B cell (primary cell): ENCODE data around the gene MAGEA12. TPM values are rescaled to one million over a fixed set of nuclear protein-coding genes. Genes with fewer than 3 reads are reported as not detected.
"Not testable (repeated sequence)": the region's sequence is repeated elsewhere in the genome, so short reads cannot be mapped to it uniquely, and the experiment has no call there.

Source experiments
- ATAC-seq: fragments of 200-7000 bp; cut with Tn5 transposase; one replicate; pipeline ENCODE4 v1.10.0; 2021; ENCODE audit warnings: low read depth, mild to moderate bottlenecking, moderate number of reproducible peaks, moderate library complexity
- CTCF ChIA-PET: fragments of 350-600 bp; sonication (Branson Sonifier 250); formaldehyde crosslinking; loops from one replicate; lab custom pipeline; 2021; ENCODE audit warnings: antibody characterized with exemption, inconsistent platforms; lab: Charles Lee
- POLR2A ChIA-PET: fragments of 350-600 bp; sonication (Branson Sonifier 250); formaldehyde crosslinking; loops from one replicate; lab custom pipeline; 2021; ENCODE audit warnings: antibody characterized with exemption; lab: Charles Lee
- DNase-seq: peaks from one replicate; pipeline ENCODE4 v3.0.0; 2013
- H2AFZ ChIP-seq: 2 replicates; pipeline ENCODE4 v1.6.1; 2012; ENCODE audit warnings: mild to moderate bottlenecking, low read depth, low read length; ENCODE audit not compliant: insufficient read depth, poor library complexity, severe bottlenecking
- H3K27ac ChIP-seq, 2 donors: 1 replicate in 1 of 2; 2 replicates in 1 of 2; pipeline ENCODE4 v1.5.1; 2012 to 2013; ENCODE audit warnings: low read length in 2 of 2, mild to moderate bottlenecking in 2 of 2, moderate library complexity in 1 of 2
- H3K27me3 ChIP-seq, 4 experiments: fragments of 200-600 bp in 1 of 4; sonication (generic) in 1 of 4; replicated peaks in 1 of 4; 1 replicate in 2 of 4; 2 replicates in 2 of 4; pipeline versions ENCODE4 v1.6.1 to v1.7.0; 2013 to 2016; ENCODE audit warnings: low read length in 3 of 4, mild to moderate bottlenecking in 2 of 4, mixed read lengths in 1 of 4, moderate library complexity in 1 of 4; ENCODE audit not compliant: insufficient read depth in 4 of 4, control insufficient read depth in 3 of 4; ENCODE audit errors: control extremely low read depth in 1 of 4
- H3K36me3 ChIP-seq, 2 experiments: replicated peaks in 1 of 2; 1 replicate in 1 of 2; 2 replicates in 1 of 2; pipeline versions ENCODE4 v1.6.1 to v1.7.1; 2013; ENCODE audit warnings: low read length in 1 of 2; ENCODE audit not compliant: insufficient read depth in 2 of 2, control insufficient read depth in 1 of 2; ENCODE audit errors: control extremely low read depth in 1 of 2, extremely low read depth in 1 of 2
- H3K4me1 ChIP-seq, 2 donors: fragments of 200-600 bp in 1 of 2; sonication (generic) in 1 of 2; 1 replicate in 1 of 2; 2 replicates in 1 of 2; pipeline versions ENCODE4 v1.5.1 to v1.6.1; 2013 to 2017; ENCODE audit warnings: low read length in 2 of 2; ENCODE audit not compliant: control insufficient read depth in 2 of 2, insufficient read depth in 2 of 2
- H3K4me2 ChIP-seq: replicated peaks from 2 replicates; pipeline ENCODE3; 2012; ENCODE audit warnings: mild to moderate bottlenecking, low read depth, low read length; ENCODE audit not compliant: poor library complexity, severe bottlenecking
- H3K4me3 ChIP-seq, 5 experiments: fragments of 200-600 bp in 1 of 5; sonication (generic) in 1 of 5; 1 replicate in 3 of 5; 2 replicates in 2 of 5; pipeline versions ENCODE4 v1.5.1 to v1.7.0; 2011 to 2016; ENCODE audit warnings: low read length in 4 of 5, mild to moderate bottlenecking in 4 of 5, low read depth in 2 of 5, control low read depth in 1 of 5, moderate library complexity in 1 of 5; ENCODE audit not compliant: insufficient read depth in 1 of 5; ENCODE audit errors: control extremely low read depth in 1 of 5, extremely low read depth in 1 of 5
- H3K79me2 ChIP-seq: fragments of 200-600 bp; sonication (generic); one replicate; pipeline ENCODE4 v1.6.0; 2016; ENCODE audit warnings: low read length; ENCODE audit not compliant: control insufficient read depth, insufficient read depth
- H3K9ac ChIP-seq: fragments of 200-600 bp; sonication (generic); 2 replicates; pipeline ENCODE4 v1.6.1; 2017; ENCODE audit warnings: mild to moderate bottlenecking, low read length, moderate library complexity
- H3K9me3 ChIP-seq, 3 donors: one replicate each; pipeline versions ENCODE4 v1.6.1 to v1.7.1; 2013; ENCODE audit warnings: low read length in 2 of 3; ENCODE audit not compliant: control insufficient read depth in 2 of 3, insufficient read depth in 1 of 3; ENCODE audit errors: control extremely low read depth in 1 of 3
- H4K20me1 ChIP-seq: 2 replicates; pipeline ENCODE4 v1.6.0; 2012; ENCODE audit warnings: mild to moderate bottlenecking, low read length; ENCODE audit not compliant: insufficient read depth, control insufficient read depth, poor library complexity, severe bottlenecking
- H3K27ac Mint-ChIP-seq: one replicate; pipeline ENCODE4 v1.8.0; 2021; ENCODE audit warnings: mixed read lengths
- H3K27me3 Mint-ChIP-seq: one replicate; pipeline ENCODE4 v1.8.0; 2021; ENCODE audit warnings: mixed read lengths
- H3K4me1 Mint-ChIP-seq: one replicate; pipeline ENCODE4 v1.8.0; 2021; ENCODE audit warnings: mixed read lengths
- H3K4me3 Mint-ChIP-seq: one replicate; pipeline ENCODE4 v1.8.0; 2021; ENCODE audit warnings: mixed read lengths
- H3K9me3 Mint-ChIP-seq: one replicate; pipeline ENCODE4 v1.8.0; 2022; ENCODE audit warnings: mixed read lengths; ENCODE audit not compliant: insufficient read depth
- WGBS: methylation state at CpG from one replicate; pipeline ENCODE4 v1.1.5; 2013; ENCODE audit warnings: missing lambda C conversion rate; ENCODE audit not compliant: insufficient coverage; 5-methylcytosine and 5-hydroxymethylcytosine counted together
- intact Hi-C: fragments of 100-400 bp; cut with micrococcal nuclease; formaldehyde crosslinking; loops from one replicate; pipeline ENCODE4 v1.10.0; 2022
- polyA plus RNA-seq: library from polyadenylated mRNA; depleted of rRNA; stranded (reverse); fragments of >200 nt; gene quantifications from 2 replicates; pipeline ENCODE4 v1.2.3, GENCODE V29; 2012
- total RNA-seq, 2 donors: library from RNA; stranded (reverse); fragments of 120-200 nt in 1 of 2; gene quantifications; 1 replicate in 1 of 2; 2 replicates in 1 of 2; pipeline versions ENCODE4 v1.2.3 to v1.2.4, GENCODE V29; 2013 to 2022

The MAGEA12 gene
- total and polyA plus RNA-seq, 2 donors (not counting 1 experiment from before 2014, with no cell fraction given) = not detected

DNA sequence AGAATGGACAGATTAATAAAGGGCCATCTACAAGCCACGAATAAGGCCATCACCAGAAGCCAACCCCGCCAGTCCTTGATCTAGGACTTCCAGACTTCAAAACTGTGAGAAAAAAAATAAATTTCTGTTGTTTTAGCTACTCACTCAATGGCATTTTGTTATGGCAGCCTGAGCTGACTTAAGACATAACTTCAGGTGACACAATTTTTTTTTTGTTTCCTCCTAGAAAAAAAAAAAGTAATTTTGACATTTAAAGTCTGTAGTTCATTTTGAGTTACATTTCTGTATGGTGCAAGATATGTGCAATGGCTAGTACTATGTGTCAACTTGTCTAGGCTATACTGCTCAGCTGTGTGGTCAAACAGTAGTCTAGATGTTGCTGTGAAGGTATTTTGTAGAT lies 25.4 kb downstream of the MAGEA12 start, which contains the start of gene CSAG3:
CSAG3 (plus strand) TSS at position 301 of the 400 bp plus-strand sequence.
- H3K4me3 ChIP-seq, H3K9me3 ChIP-seq, H4K20me1 ChIP-seq, H3K4me1 ChIP-seq, H3K9ac ChIP-seq, H3K27me3 ChIP-seq, H3K36me3 ChIP-seq, DNase-seq, H3K9me3 Mint-ChIP-seq, intact Hi-C loops, H2AFZ ChIP-seq, H3K4me3 Mint-ChIP-seq, CTCF ChIA-PET, H3K79me2 ChIP-seq, H3K27ac ChIP-seq, H3K27ac Mint-ChIP-seq, H3K4me1 Mint-ChIP-seq, H3K27me3 Mint-ChIP-seq, POLR2A ChIA-PET, H3K4me2 ChIP-seq, ATAC-seq: not testable (repeated sequence)
- WGBS = no CpG with 5 or more reads among the region's 2 CpGs

DNA sequence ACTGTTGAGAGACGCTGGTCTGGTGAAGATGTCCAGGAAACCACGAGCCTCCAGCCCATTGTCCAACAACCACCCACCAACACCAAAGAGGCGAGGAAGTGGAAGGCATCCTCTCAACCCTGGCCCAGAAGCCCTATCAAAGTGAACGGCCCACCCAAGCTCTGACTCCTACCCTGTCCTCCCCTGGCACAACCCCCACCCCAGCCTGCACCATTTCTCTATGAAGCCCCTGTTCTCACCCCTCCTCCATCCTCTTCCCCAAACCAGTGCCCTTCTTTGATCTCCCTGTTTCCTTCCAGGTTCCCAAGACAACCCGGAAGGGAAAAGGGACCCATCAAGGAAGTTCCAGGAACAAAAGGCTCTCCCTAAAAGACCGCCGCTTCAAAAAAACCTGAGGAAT lies 26.0 kb downstream of the MAGEA12 start:
- H3K27me3 Mint-ChIP-seq, H3K4me3 ChIP-seq, H3K27ac Mint-ChIP-seq, H4K20me1 ChIP-seq, DNase-seq, ATAC-seq, POLR2A ChIA-PET, H3K9me3 Mint-ChIP-seq, H3K27me3 ChIP-seq, H3K4me2 ChIP-seq, H3K36me3 ChIP-seq, H3K27ac ChIP-seq, H3K4me1 Mint-ChIP-seq, H3K9me3 ChIP-seq, intact Hi-C loops, H3K79me2 ChIP-seq, H3K4me1 ChIP-seq, H3K9ac ChIP-seq, H3K4me3 Mint-ChIP-seq, CTCF ChIA-PET, H2AFZ ChIP-seq: not testable (repeated sequence)
- WGBS = no CpG with 5 or more reads among the region's 7 CpGs

DNA sequence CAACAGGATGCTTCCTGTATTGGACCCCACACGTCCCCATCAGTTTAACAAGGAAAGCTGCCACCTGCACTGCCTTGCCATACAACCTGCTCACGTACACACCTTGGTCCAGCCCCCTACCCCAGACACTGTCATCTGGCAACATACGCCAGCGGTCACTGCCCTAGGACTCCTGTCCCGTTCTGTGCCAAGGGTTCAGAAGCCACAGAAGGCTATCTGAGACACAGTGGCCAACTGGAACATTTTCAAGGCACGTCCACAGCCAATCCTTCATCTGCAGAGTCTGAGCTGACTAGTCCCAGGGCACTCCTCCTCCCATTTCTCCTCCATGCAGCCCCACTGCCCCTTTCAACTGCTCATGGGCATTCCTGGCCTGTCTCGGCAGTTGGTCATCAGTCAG lies 28.0 kb downstream of the MAGEA12 start:
- H3K27me3 ChIP-seq, H3K4me1 Mint-ChIP-seq, ATAC-seq, CTCF ChIA-PET, H3K27ac ChIP-seq, H4K20me1 ChIP-seq, H3K4me3 Mint-ChIP-seq, H3K9ac ChIP-seq, H3K79me2 ChIP-seq, H3K4me3 ChIP-seq, intact Hi-C loops, DNase-seq, H3K27ac Mint-ChIP-seq, H3K36me3 ChIP-seq, H3K27me3 Mint-ChIP-seq, H3K4me1 ChIP-seq, H3K9me3 Mint-ChIP-seq, POLR2A ChIA-PET, H2AFZ ChIP-seq, H3K9me3 ChIP-seq, H3K4me2 ChIP-seq: not testable (repeated sequence)
- no CpG with 5 or more reads among the region's 7 CpGs for WGBS

DNA sequence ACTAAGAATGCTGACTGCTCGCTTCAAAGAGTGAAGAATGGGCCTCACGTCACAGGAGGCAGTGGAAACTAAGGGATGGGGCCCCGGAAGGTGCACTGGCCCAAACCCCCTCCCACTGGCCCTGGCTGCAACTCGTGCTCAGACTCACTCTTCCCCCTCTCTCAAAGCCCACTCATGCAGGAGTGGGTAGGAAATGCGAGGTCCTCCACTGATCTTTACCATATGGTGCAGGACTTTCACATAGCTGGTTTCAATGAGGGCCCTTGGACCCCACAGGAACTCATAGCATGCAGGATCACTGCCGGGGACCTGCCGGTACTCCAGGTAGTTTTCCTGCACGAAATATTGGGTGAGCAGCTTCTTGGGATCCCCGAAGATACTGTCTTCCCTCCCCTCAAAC lies 33.0 kb downstream of the MAGEA12 start:
- H3K9me3 Mint-ChIP-seq, H3K4me3 ChIP-seq, H3K9ac ChIP-seq, H3K4me1 Mint-ChIP-seq, H3K9me3 ChIP-seq, H3K27ac Mint-ChIP-seq, H3K36me3 ChIP-seq, H3K27me3 Mint-ChIP-seq, H4K20me1 ChIP-seq, CTCF ChIA-PET, H3K4me1 ChIP-seq, intact Hi-C loops, ATAC-seq, H3K4me2 ChIP-seq, DNase-seq, H3K4me3 Mint-ChIP-seq, H3K27ac ChIP-seq, H2AFZ ChIP-seq, POLR2A ChIA-PET, H3K79me2 ChIP-seq, H3K27me3 ChIP-seq: not testable (repeated sequence)
- 100% methylated on average over 2 of the region's 9 CpGs for WGBS
